ENCODE measurements around the gene UNC5A. TPM values are rescaled to one million over a fixed set of nuclear protein-coding genes. Genes with fewer than 3 reads are reported as not detected.

Gene UNC5A
- total RNA-seq, 1 donor from 2014 or later = not detected

GRCh38 chr5:176788091-176788490 lies 22.3 kb upstream of the UNC5A start:
- H3K9me3 Mint-ChIP-seq (ENCODE audit: unreplicated experiment) = no peaks in the 10 kb centered on the region
- H3K4me1 Mint-ChIP-seq (ENCODE audit: unreplicated experiment) = no peaks in the 10 kb centered on the region
- no peaks in the 10 kb centered on the region for H3K36me3 Mint-ChIP-seq (ENCODE audit: low read depth, unreplicated experiment)
- peaks cover 13% of the 10 kb centered on the region for H3K27me3 Mint-ChIP-seq (ENCODE audit: unreplicated experiment)
- H3K4me3 Mint-ChIP-seq (ENCODE audit: unreplicated experiment) = no peak overlapping the region
- no peak for TF ChIP-seq CTCF (IDR thresholded peaks at IDR 0.05; ENCODE audit: unreplicated experiment)
- no peak for DNase-seq (ENCODE audit: low spot score)
- H3K27ac Mint-ChIP-seq (ENCODE audit: unreplicated experiment) = no peak overlapping the region

- no peak for DNase-seq (ENCODE audit: low spot score)
- H3K9me3 Mint-ChIP-seq (ENCODE audit: unreplicated experiment) = no peaks in the 10 kb centered on the region
- TF ChIP-seq CTCF (IDR thresholded peaks at IDR 0.05; ENCODE audit: unreplicated experiment) = no peak
- peaks cover 13% of the 10 kb centered on the region for H3K27me3 Mint-ChIP-seq (ENCODE audit: unreplicated experiment)
- H3K4me3 Mint-ChIP-seq (ENCODE audit: unreplicated experiment) = no peak overlapping the region
- H3K27ac Mint-ChIP-seq (ENCODE audit: unreplicated experiment) = no peak overlapping the region
- no peaks in the 10 kb centered on the region for H3K4me1 Mint-ChIP-seq (ENCODE audit: unreplicated experiment)
- no peaks in the 10 kb centered on the region for H3K36me3 Mint-ChIP-seq (ENCODE audit: low read depth, unreplicated experiment)
Measured at GRCh38 chr5:176788941-176789872, 21.2 kb upstream of the UNC5A start.

GRCh38 chr5:176789873-176790615 lies 20.3 kb upstream of the UNC5A start:
- no peak for TF ChIP-seq CTCF (IDR thresholded peaks at IDR 0.05; ENCODE audit: unreplicated experiment)
- H3K9me3 Mint-ChIP-seq (ENCODE audit: unreplicated experiment) = no peaks in the 10 kb centered on the region
- no peaks in the 10 kb centered on the region for H3K4me1 Mint-ChIP-seq (ENCODE audit: unreplicated experiment)

GRCh38 chr5:176790941-176791340 lies 19.4 kb upstream of the UNC5A start:
- TF ChIP-seq CTCF (IDR thresholded peaks at IDR 0.05; ENCODE audit: unreplicated experiment) = no peak
- Mint-ChIP-seq H3K9me3 (ENCODE audit: unreplicated experiment) (no peaks in the 10 kb centered on the region), H3K4me1 (ENCODE audit: unreplicated experiment) (no peaks in the 10 kb centered on the region), H3K27me3 (ENCODE audit: unreplicated experiment) (peaks cover 20% of the 10 kb centered on the region), H3K4me3 (ENCODE audit: unreplicated experiment) (no peak overlapping the region), H3K36me3 (ENCODE audit: low read depth, unreplicated experiment) (no peaks in the 10 kb centered on the region), H3K27ac (ENCODE audit: unreplicated experiment) (no peak overlapping the region)
- no peak for DNase-seq (ENCODE audit: low spot score)

More at GRCh38 chr5:176789873-176790615, 20.3 kb upstream of the UNC5A start:
- Mint-ChIP-seq H3K27ac (ENCODE audit: unreplicated experiment) (no peak overlapping the region), H3K36me3 (ENCODE audit: low read depth, unreplicated experiment) (no peaks in the 10 kb centered on the region), H3K27me3 (ENCODE audit: unreplicated experiment) (peaks cover 15% of the 10 kb centered on the region), H3K4me3 (ENCODE audit: unreplicated experiment) (no peak overlapping the region)
- no peak for DNase-seq (ENCODE audit: low spot score)

Measured in endothelial cell (in vitro differentiated cells).